AG09309 (cell line): Measurements from ENCODE around the gene RASA2.

Source experiments
- DNase-seq: peaks from one replicate; pipeline ENCODE4 v3.0.0-alpha.2; 2010; ENCODE audit warnings: low read depth
- H3K4me3 ChIP-seq: 2 replicates; pipeline ENCODE4 v1.5.1; 2011; ENCODE audit warnings: mild to moderate bottlenecking, low read depth, low read length, moderate library complexity; ENCODE audit not compliant: control insufficient read depth
- TF ChIP-seq, protein P1 (sequence below): IDR thresholded peaks from 2 replicates; pipeline ENCODE4 v1.5.1; 2011; ENCODE audit warnings: mild to moderate bottlenecking, low read depth, low read length, inconsistent platforms; ENCODE audit not compliant: insufficient read depth, control insufficient read depth; ENCODE audit errors: missing control alignments

The RASA2 gene

GRCh38 chr3:141456301-141456625 lies 30.6 kb upstream of the RASA2 start:
- TF ChIP-seq, protein P1, sequence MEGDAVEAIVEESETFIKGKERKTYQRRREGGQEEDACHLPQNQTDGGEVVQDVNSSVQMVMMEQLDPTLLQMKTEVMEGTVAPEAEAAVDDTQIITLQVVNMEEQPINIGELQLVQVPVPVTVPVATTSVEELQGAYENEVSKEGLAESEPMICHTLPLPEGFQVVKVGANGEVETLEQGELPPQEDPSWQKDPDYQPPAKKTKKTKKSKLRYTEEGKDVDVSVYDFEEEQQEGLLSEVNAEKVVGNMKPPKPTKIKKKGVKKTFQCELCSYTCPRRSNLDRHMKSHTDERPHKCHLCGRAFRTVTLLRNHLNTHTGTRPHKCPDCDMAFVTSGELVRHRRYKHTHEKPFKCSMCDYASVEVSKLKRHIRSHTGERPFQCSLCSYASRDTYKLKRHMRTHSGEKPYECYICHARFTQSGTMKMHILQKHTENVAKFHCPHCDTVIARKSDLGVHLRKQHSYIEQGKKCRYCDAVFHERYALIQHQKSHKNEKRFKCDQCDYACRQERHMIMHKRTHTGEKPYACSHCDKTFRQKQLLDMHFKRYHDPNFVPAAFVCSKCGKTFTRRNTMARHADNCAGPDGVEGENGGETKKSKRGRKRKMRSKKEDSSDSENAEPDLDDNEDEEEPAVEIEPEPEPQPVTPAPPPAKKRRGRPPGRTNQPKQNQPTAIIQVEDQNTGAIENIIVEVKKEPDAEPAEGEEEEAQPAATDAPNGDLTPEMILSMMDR = no peak
- H3K4me3 ChIP-seq = no peak overlapping the region
- peak; percentile 55 for DNase-seq

DNA sequence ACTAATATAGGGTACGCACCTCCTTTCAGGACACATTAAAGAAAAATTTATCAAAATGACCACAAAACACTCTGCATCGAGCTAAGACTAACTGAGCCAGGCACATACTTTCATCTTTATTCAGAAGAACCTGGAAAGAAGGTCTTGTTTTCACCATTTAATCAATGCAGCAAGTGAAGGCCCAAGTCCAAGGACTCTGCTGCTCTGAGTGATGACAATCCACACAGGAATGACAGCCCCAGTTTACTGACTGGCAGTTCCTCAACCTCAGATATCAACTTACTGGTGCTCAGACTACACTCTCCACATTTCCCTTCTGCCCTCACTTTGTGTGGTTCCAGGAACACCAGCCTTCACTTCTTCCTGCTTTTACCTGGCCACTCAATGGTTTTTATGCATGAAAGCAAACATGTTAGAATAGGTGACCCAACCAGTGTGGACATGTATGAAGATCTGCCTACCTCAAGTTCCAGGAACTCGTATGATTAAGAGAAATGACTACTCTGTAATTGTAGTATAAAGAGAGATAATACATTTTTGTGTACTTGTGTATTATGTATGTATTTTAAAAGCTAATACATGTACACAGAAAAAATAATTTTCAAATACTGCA lies 29.1 kb upstream of the RASA2 start:
- TF ChIP-seq, protein P1 = no peak
- no peak for DNase-seq
- no peak overlapping the region for H3K4me3 ChIP-seq

DNA sequence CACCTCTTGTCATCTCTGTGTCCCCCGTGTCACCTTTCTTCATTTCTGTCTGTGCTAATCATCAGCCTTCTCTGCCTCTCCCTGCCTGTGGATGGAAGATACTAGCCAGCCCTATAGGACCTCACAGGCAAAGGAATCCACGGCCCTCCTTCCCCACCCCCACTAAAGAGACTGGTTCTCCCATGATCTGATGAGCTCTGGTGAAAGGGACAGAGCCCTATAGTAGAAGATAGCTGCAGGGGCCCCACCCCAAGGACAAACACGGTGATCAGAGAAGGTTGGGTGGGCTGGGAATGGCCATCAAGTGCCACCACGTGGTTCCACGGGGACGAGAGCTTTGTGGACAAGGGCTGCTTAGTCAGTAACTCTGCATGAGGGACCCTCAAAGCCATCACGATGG lies 27.8 kb upstream of the RASA2 start:
- no peak for DNase-seq
- H3K4me3 ChIP-seq = no peak overlapping the region
- TF ChIP-seq, protein P1 = no peak

DNA sequence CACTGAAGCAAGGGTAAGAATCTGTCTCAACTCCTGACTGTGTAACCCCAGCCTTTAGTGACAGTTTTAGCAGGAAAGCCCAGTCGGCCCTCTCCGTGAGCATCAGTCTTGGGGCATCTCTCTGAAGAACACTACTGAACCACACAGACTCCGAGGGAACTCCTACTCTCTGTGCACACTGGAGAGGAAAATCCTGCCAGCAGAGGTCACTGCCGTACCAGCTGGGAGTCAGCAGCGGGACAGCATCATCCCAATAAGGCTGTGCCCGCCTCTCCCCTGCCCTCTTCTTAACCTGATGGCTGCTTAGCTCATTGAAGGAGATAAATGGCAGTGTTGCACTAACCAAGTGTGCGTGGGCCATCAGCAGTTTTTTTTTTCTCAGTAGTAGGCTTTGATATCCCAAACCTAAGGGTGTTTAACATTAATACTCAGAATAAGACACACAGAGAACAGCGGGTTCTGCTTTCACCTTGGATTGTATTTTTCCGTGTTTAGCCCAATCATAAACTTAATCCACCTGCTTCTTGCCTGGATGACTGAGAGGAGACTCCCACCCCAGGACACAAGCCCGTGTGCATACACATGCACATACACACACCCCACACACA lies 26.6 kb upstream of the RASA2 start:
- no peak overlapping the region for H3K4me3 ChIP-seq
- TF ChIP-seq, protein P1 = peak; percentile 90
- DNase-seq = peak; percentile 53

- H3K4me3 ChIP-seq = no peak overlapping the region
- TF ChIP-seq, protein P1 = no peak
- DNase-seq = no peak
These were observed 24.5 kb upstream of the RASA2 start for GRCh38 chr3:141462176-141462859.

DNA sequence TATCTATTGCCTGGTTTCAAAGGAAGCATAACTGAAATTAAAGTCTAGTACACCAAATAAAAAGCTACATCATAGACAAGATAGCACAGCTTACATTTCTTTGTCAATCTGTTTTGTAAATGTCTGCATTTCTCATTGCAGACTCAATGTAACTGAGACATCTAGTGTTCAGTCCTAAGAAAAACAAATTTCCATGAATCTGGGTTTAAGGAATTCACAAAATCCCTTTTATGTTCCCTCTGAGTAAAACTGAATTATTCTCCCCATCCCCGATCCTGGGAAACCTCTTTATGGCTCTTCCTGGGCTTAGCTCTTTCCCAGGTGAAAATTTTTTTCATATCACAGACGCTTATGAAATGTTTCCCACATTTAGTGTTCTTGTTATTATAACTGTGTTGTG lies 21.6 kb upstream of the RASA2 start:
- no peak for DNase-seq
- H3K4me3 ChIP-seq = no peak overlapping the region
- TF ChIP-seq, protein P1 = no peak
